ENCODE results near the gene FAM180B.

Gene FAM180B

DNA sequence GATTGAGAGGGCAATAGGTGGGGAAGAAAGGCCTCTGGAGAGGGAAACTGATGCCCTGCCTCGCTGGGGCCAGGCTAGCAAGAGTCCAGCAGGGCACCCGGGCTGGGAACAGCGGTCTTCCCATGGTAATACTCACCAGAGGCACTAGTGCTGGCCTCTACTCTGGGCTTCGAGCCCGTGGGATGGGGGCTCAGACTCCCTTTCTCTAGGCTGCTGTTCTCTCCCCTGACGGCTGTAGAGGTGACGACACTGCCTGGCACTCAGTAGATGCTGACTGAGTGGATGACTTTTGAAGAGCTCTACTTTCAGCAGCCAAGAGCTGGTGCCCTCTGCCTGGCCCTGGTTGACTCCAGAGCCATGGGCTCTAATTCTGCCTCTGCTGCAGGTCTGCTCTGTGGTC, 8.6 kb downstream of the FAM180B start:
- in situ Hi-C loops (cut with MboI; ENCODE audit: low pct_unique_long_range_greater_than_20kb, low sequenced_read_pairs, unreplicated experiment), result no loop called here
- TF ChIP-seq, protein P1, sequence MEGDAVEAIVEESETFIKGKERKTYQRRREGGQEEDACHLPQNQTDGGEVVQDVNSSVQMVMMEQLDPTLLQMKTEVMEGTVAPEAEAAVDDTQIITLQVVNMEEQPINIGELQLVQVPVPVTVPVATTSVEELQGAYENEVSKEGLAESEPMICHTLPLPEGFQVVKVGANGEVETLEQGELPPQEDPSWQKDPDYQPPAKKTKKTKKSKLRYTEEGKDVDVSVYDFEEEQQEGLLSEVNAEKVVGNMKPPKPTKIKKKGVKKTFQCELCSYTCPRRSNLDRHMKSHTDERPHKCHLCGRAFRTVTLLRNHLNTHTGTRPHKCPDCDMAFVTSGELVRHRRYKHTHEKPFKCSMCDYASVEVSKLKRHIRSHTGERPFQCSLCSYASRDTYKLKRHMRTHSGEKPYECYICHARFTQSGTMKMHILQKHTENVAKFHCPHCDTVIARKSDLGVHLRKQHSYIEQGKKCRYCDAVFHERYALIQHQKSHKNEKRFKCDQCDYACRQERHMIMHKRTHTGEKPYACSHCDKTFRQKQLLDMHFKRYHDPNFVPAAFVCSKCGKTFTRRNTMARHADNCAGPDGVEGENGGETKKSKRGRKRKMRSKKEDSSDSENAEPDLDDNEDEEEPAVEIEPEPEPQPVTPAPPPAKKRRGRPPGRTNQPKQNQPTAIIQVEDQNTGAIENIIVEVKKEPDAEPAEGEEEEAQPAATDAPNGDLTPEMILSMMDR (IDR thresholded peaks at IDR 0.05; ENCODE audit: extremely low read depth, insufficient read depth, missing control alignments), result no peak
- no peak for DNase-seq (ENCODE audit: low spot score)

DNA sequence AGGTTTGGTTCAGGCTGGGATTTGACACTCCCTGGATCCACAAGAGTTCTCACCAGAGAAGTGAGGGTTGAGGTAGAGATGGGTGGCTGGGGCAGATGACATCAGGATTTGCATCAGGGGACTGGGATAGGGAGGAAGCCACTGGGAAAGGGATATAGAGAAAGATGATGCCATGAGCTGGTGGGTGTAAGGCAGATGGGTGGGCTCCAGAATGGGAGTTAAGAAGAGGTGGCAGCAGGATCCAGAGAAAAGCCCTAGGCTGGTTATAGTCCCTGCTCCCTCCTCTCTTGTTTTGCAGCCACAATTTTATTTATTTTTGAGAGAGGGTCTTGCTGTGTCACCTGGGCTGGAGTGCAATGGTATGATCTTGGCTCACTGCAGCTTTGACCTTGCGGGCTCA, 9.5 kb downstream of the FAM180B start:
- in situ Hi-C loops (cut with MboI; ENCODE audit: low pct_unique_long_range_greater_than_20kb, low sequenced_read_pairs, unreplicated experiment), result no loop called here
- TF ChIP-seq, protein P1 (IDR thresholded peaks at IDR 0.05; ENCODE audit: extremely low read depth, insufficient read depth, missing control alignments), result no peak
- no peak for DNase-seq (ENCODE audit: low spot score)

DNA sequence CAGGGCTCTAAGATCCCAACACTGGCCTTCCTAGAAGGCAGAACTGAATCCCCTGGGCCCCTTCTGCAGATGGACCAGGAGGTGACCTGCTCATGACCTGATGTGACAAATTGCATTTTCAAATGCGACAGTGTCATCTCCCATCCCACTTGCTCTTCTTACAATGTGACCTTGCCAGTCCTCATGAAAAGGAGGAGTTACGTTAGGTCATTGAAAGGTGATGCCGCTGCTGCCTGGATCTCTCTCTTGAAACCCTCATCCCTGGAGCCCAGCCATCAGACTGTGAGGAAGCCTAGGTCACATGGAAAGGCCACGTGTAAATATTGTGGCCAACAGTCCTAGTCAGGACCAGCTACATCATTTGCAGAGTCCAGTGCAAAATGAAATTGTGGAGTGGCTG, 13.4 kb downstream of the FAM180B start:
- TF ChIP-seq, protein P1 (IDR thresholded peaks at IDR 0.05; ENCODE audit: extremely low read depth, insufficient read depth, missing control alignments), result no peak
- in situ Hi-C loops (cut with MboI; ENCODE audit: low pct_unique_long_range_greater_than_20kb, low sequenced_read_pairs, unreplicated experiment), result no loop called here
- no peak for DNase-seq (ENCODE audit: low spot score)

DNA sequence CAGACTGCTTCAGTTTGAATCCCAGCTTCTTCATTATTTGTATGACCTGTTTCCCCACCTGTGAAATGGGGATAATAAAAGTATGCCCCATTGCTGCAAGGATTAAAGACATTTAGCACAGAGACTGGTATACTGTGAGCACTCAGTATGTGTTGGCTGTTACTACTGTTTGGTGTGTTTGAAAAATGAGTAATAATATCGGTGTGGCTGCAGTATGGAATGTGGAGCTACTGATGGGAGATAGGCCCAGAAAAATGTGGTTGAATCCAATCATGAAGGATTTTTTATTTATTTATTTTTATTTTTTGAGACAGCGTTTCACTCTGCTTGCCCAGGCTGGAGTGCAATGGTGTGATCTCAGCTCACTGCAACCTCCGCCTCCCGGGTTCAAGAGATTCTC, 16.8 kb downstream of the FAM180B start:
- in situ Hi-C loops (cut with MboI; ENCODE audit: low pct_unique_long_range_greater_than_20kb, low sequenced_read_pairs, unreplicated experiment), result no loop called here
- DNase-seq (ENCODE audit: low spot score), result no peak
- TF ChIP-seq, protein P1 (IDR thresholded peaks at IDR 0.05; ENCODE audit: extremely low read depth, insufficient read depth, missing control alignments), result no peak

DNA sequence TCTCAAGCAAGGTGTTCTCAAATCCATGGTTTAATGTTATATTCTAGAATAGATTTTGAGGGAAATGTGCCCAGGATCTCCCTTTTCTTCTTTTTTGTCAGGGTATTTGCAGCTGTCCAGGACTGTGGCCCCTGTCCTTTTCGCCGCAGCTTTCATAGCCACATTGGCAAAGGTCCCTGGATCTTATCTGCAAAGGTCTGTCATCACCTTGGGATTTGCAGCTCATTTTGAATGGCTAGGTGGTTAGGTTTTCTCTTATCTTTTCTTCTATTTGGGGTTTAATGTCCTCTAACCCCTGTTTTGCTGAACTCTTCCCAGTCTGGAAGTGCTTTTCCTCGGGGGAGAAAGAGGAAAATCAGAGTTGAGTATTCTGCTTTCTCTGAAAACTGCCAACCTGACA, 19.4 kb downstream of the FAM180B start:
- in situ Hi-C loops (cut with MboI; ENCODE audit: low pct_unique_long_range_greater_than_20kb, low sequenced_read_pairs, unreplicated experiment), result no loop called here
- no peak for DNase-seq (ENCODE audit: low spot score)
- TF ChIP-seq, protein P1 (IDR thresholded peaks at IDR 0.05; ENCODE audit: extremely low read depth, insufficient read depth, missing control alignments), result no peak

DNA sequence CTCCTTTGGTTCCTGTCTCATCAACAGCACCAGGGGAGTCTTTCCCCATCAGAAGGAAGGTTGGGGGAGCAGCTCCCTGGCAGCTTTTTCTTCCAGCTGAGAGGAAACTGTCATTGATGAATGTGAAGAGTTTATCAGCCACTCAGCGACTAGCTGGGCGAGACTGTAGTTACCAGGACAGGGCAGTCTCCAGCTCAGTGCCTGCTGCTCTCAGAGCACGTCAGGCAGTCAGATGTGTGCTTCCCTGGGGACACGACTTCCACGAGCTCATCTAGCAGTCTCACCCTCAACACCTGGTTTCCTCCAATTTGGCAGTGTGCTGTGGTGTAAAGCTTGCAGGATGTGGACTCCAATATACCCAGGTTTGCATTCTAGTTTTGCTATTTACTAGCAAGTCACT, 20.3 kb downstream of the FAM180B start:
- in situ Hi-C loops (cut with MboI; ENCODE audit: low pct_unique_long_range_greater_than_20kb, low sequenced_read_pairs, unreplicated experiment), result no loop called here
- TF ChIP-seq, protein P1 (IDR thresholded peaks at IDR 0.05; ENCODE audit: extremely low read depth, insufficient read depth, missing control alignments), result no peak
- no peak for DNase-seq (ENCODE audit: low spot score)

DNA sequence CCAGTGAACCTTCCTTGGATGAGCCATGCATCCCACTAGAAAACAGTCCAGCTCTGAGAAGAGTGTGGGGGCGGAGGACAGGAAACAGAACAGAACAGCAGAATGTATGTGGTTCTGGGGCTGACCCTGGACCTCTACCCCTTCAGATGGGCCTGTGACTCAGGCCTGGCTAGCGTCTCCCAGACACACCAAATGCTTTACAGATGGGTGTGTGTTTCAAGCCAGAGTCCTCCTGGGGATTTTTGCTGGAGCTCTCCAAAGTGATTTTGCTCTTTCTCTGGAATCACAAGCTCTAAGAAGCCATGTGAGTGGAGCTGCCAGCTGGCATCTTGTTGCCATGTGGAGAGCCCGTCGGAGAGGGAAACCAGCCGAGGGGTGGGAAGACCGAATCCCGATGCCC, 20.9 kb downstream of the FAM180B start:
- in situ Hi-C loops (cut with MboI; ENCODE audit: low pct_unique_long_range_greater_than_20kb, low sequenced_read_pairs, unreplicated experiment), result no loop called here

More for the DNA sequence above, 20.9 kb downstream of the FAM180B start:
- TF ChIP-seq, protein P1 (IDR thresholded peaks at IDR 0.05; ENCODE audit: extremely low read depth, insufficient read depth, missing control alignments), result no peak
- DNase-seq (ENCODE audit: low spot score), result no peak
